T-helper 1 cell treated with Interleukin-12 subunit alpha and Interleukin-12 subunit beta and Interleukin-4 antibody, amounts not matched to agents 30 ng/mL and 1 ng/mL, for 36 hours (primary cell): Measurements from ENCODE around the gene LIMS4. TPM values are rescaled to one million over a fixed set of nuclear protein-coding genes. Genes with fewer than 3 reads are reported as not detected.

ENCODE experiments used
- total RNA-seq: library from RNA; stranded (reverse); gene quantifications from 2 replicates; pipeline ENCODE4 v1.2.3, GENCODE V29; 2022

The LIMS4 gene
- total RNA-seq, 1 donor from 2014 or later, result 0.42 TPM

Other genes with a start within 250 kb of the LIMS4 start
- gene RGPD6, start 104.4 kb upstream of the LIMS4 start, total RNA-seq, result 3.2 and 9.2 TPM in 2 replicates
- gene BUB1, start 205.2 kb upstream of the LIMS4 start, total RNA-seq, result 87.5 and 88.5 TPM in 2 replicates